Measurements from ENCODE around the gene GPHA2. TPM values are rescaled to one million over a fixed set of nuclear protein-coding genes. Genes with fewer than 3 reads are reported as not detected.

Gene GPHA2
- total and polyA plus RNA-seq, 4 donors = 0.43 TPM; not detected in 3

DNA sequence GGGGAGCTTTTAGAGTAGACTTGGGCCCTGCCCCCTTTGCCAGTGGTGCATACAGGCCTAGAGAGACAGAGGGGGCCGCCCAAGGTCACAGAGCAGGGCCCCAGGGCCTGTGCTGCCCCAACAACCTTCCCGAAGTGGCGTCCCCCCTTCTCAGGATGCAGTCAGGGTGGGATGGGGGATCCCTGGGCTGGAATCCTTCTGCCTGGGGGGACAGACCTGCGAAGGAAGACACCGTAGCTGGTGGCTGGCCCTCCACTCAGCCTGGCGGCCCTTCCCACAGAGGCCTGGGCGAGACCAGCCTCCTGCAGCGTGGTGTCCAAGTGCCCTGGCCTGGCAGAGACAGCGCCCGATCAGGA is 42.9 kb downstream of the GPHA2 start:
- Histone ChIP-seq H3K9me3 (ENCODE audit: control insufficient read depth, low read length) (no peaks in the 10 kb centered on the region), H3K4me3 (ENCODE audit: low read length in 2 of 2) (no peak overlapping the region), H3K27ac (ENCODE audit: low read depth in 1 of 2, low read length in 2 of 2) (no peak overlapping the region), H3K4me1 (ENCODE audit: control insufficient read depth in 1 of 2, insufficient read depth in 2 of 2, low read length in 2 of 2) (no peaks in the 10 kb centered on the region), H3K27me3 (ENCODE audit: control insufficient read depth in 1 of 2, insufficient read depth in 2 of 2, low read length in 1 of 2) (no peaks in the 10 kb centered on the region), H3K36me3 (ENCODE audit: control insufficient read depth in 1 of 2, insufficient read depth in 2 of 2, low read length in 1 of 2) (no peaks in the 10 kb centered on the region)
- ATAC-seq (ENCODE audit: low FRiP score) (no peak), DNase-seq (no peak)
- intact Hi-C loops (cut with DNase I) = no loop called here
- WGBS, 2 donors = 88 to 92% methylated on average over 10 of the region's 10 CpGs

DNA sequence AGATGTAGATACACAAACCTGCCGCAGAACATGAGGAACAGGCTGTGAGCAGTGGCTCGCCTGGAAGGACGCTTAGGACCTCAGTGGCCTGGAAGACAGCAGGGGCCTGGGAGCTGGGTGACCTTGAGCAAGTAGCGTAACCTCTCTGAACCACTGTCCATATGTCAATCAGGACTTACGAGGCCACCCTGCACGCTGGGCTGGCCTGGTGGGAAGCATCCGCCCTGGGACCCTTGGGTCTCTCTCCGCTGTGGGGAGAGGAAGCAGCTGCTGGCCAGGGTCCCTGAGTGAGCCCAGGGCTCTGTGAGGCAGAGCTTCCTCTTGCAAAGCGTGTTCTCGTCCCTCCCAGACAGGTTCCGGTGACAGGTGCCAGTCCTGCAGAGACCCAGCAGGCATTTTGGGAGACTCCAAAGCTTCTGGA is 43.3 kb downstream of the GPHA2 start:
- intact Hi-C loops (cut with DNase I) = no loop called here
- Histone ChIP-seq H3K4me1 (ENCODE audit: control insufficient read depth in 1 of 2, insufficient read depth in 2 of 2, low read length in 2 of 2) (no peaks in the 10 kb centered on the region), H3K4me3 (ENCODE audit: low read length in 2 of 2) (no peak overlapping the region), H3K27ac (ENCODE audit: low read depth in 1 of 2, low read length in 2 of 2) (no peak overlapping the region), H3K9me3 (ENCODE audit: control insufficient read depth, low read length) (no peaks in the 10 kb centered on the region), H3K36me3 (ENCODE audit: control insufficient read depth in 1 of 2, insufficient read depth in 2 of 2, low read length in 1 of 2) (no peaks in the 10 kb centered on the region), H3K27me3 (ENCODE audit: control insufficient read depth in 1 of 2, insufficient read depth in 2 of 2, low read length in 1 of 2) (no peaks in the 10 kb centered on the region)
- WGBS, 2 donors = 88 to 90% methylated on average over 11 of the region's 11 CpGs
- ATAC-seq (ENCODE audit: low FRiP score) (no peak), DNase-seq (no peak)

GRCh38 chr11:64891880-64892279 is 43.8 kb downstream of the GPHA2 start:
- H3K4me3 ChIP-seq (ENCODE audit: low read length in 2 of 2) = no peak overlapping the region
- H3K27me3 ChIP-seq (ENCODE audit: control insufficient read depth in 1 of 2, insufficient read depth in 2 of 2, low read length in 1 of 2) = no peaks in the 10 kb centered on the region
- WGBS, 2 donors = 82% methylated on average over 5 of the region's 5 CpGs
- no peak for ATAC-seq (ENCODE audit: low FRiP score)
- H3K4me1 ChIP-seq (ENCODE audit: control insufficient read depth in 1 of 2, insufficient read depth in 2 of 2, low read length in 2 of 2) = no peaks in the 10 kb centered on the region
- H3K9me3 ChIP-seq (ENCODE audit: control insufficient read depth, low read length) = no peaks in the 10 kb centered on the region
- intact Hi-C loops (cut with DNase I) = no loop called here
- no peak overlapping the region for H3K27ac ChIP-seq (ENCODE audit: low read depth in 1 of 2, low read length in 2 of 2)
- DNase-seq = no peak
- no peaks in the 10 kb centered on the region for H3K36me3 ChIP-seq (ENCODE audit: control insufficient read depth in 1 of 2, insufficient read depth in 2 of 2, low read length in 1 of 2)

GRCh38 chr11:64891215-64891848 is 44.4 kb downstream of the GPHA2 start:
- ATAC-seq (ENCODE audit: low FRiP score) = no peak

DNA sequence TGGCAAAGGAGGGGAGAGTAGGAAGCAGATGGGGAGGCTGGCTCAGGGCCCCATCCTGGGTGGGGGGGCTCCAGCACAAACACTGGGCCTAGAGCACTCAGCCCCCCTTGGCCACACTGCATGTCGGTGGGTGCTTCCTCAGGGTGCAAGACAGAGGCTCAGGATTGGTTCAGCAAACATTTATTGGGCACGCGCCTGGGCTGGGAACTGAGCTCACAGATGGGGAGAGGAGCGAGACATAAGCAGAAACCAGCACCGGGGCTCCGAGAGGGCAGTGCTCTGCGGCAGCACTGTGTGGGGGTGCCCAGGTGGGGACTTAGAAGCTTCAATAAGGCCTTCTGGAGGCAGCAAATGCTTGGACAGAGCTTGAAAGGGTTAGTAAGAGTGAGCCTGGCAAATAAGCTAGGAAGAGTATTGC is 45.2 kb downstream of the GPHA2 start:
- 90 to 93% methylated on average over 7 of the region's 7 CpGs for WGBS, 2 donors
- intact Hi-C loops (cut with DNase I) = no loop called here
- no peak for DNase-seq
- Histone ChIP-seq H3K36me3 (ENCODE audit: control insufficient read depth in 1 of 2, insufficient read depth in 2 of 2, low read length in 1 of 2) (no peaks in the 10 kb centered on the region), H3K4me3 (ENCODE audit: low read length in 2 of 2) (no peak overlapping the region), H3K27ac (ENCODE audit: low read depth in 1 of 2, low read length in 2 of 2) (no peak overlapping the region), H3K9me3 (ENCODE audit: control insufficient read depth, low read length) (no peaks in the 10 kb centered on the region), H3K27me3 (ENCODE audit: control insufficient read depth in 1 of 2, insufficient read depth in 2 of 2, low read length in 1 of 2) (no peaks in the 10 kb centered on the region), H3K4me1 (ENCODE audit: control insufficient read depth in 1 of 2, insufficient read depth in 2 of 2, low read length in 2 of 2) (no peaks in the 10 kb centered on the region)
- ATAC-seq (ENCODE audit: low FRiP score) = no peak

More at GRCh38 chr11:64891215-64891848, 44.4 kb downstream of the GPHA2 start:
- 90 to 93% methylated on average over 25 of the region's 25 CpGs for WGBS, 2 donors
- H3K4me3 ChIP-seq (ENCODE audit: low read length in 2 of 2) = no peak overlapping the region
- H3K9me3 ChIP-seq (ENCODE audit: control insufficient read depth, low read length) = no peaks in the 10 kb centered on the region
- no peak for DNase-seq
- H3K4me1 ChIP-seq (ENCODE audit: control insufficient read depth in 1 of 2, insufficient read depth in 2 of 2, low read length in 2 of 2) = no peaks in the 10 kb centered on the region
- H3K27me3 ChIP-seq (ENCODE audit: control insufficient read depth in 1 of 2, insufficient read depth in 2 of 2, low read length in 1 of 2) = no peaks in the 10 kb centered on the region
- no peak overlapping the region for H3K27ac ChIP-seq (ENCODE audit: low read depth in 1 of 2, low read length in 2 of 2)
- intact Hi-C loops (cut with DNase I) = no loop called here
- H3K36me3 ChIP-seq (ENCODE audit: control insufficient read depth in 1 of 2, insufficient read depth in 2 of 2, low read length in 1 of 2) = no peaks in the 10 kb centered on the region

DNA sequence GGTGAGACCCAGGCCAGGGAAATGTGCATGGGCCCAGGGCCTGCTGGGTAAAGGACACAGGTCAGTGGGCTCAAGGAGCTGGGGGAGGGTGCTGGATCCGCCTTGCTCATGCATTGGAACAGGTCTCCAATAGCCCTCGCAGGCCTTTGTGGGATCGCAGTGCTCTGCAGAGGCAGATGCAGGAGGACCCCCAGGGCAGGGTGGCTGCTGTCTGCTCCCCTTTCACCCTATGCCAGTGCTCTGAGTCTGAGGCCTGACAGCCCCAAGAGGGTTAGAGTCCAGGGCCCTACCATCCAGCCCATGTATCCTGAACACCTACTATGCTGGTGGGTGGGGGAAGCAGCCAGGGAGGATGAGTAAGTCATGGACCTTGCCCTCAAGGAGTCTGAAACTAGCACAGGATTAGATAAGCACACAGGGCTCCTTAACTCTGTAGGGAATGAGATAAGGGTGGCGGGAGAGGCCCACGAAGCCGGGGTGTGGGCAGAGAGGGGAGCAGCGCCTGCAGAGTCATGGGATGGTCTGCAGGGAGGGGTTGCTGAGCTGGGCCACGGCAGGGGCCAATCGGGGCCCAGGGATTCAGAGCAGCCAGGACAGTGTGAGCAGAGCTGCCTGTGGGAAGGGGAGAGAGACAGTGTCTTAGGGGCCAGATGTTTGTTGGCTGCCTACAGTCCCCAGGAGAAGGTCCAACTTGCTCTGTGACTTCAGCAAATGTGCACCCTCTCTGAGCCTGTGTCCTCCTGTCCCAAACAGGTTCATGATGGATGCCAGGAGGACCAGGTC is 46.8 kb downstream of the GPHA2 start:
- Histone ChIP-seq H3K9me3 (ENCODE audit: control insufficient read depth, low read length) (no peaks in the 10 kb centered on the region), H3K4me3 (ENCODE audit: low read length in 2 of 2) (no peak overlapping the region), H3K27me3 (ENCODE audit: control insufficient read depth in 1 of 2, insufficient read depth in 2 of 2, low read length in 1 of 2) (no peaks in the 10 kb centered on the region), H3K36me3 (ENCODE audit: control insufficient read depth in 1 of 2, insufficient read depth in 2 of 2, low read length in 1 of 2) (no peaks in the 10 kb centered on the region), H3K27ac (ENCODE audit: low read depth in 1 of 2, low read length in 2 of 2) (no peak overlapping the region), H3K4me1 (ENCODE audit: control insufficient read depth in 1 of 2, insufficient read depth in 2 of 2, low read length in 2 of 2) (no peaks in the 10 kb centered on the region)
- DNase-seq (no peak), ATAC-seq (ENCODE audit: low FRiP score) (no peak)
- 69% methylated on average over 9 of the region's 9 CpGs for WGBS, 2 donors
- intact Hi-C loops (cut with DNase I) = no loop called here

GRCh38 chr11:64888406-64888728 is 47.3 kb downstream of the GPHA2 start:
- Histone ChIP-seq H3K36me3 (ENCODE audit: control insufficient read depth in 1 of 2, insufficient read depth in 2 of 2, low read length in 1 of 2) (no peaks in the 10 kb centered on the region), H3K9me3 (ENCODE audit: control insufficient read depth, low read length) (no peaks in the 10 kb centered on the region), H3K4me1 (ENCODE audit: control insufficient read depth in 1 of 2, insufficient read depth in 2 of 2, low read length in 2 of 2) (no peaks in the 10 kb centered on the region), H3K27ac (ENCODE audit: low read depth in 1 of 2, low read length in 2 of 2) (no peak overlapping the region), H3K4me3 (ENCODE audit: low read length in 2 of 2) (no peak overlapping the region), H3K27me3 (ENCODE audit: control insufficient read depth in 1 of 2, insufficient read depth in 2 of 2, low read length in 1 of 2) (no peaks in the 10 kb centered on the region)
- ATAC-seq (ENCODE audit: low FRiP score) (no peak), DNase-seq (no peak)
- intact Hi-C loops (cut with DNase I) = no loop called here
- WGBS, 2 donors = 69 to 70% methylated on average over 8 of the region's 8 CpGs

DNA sequence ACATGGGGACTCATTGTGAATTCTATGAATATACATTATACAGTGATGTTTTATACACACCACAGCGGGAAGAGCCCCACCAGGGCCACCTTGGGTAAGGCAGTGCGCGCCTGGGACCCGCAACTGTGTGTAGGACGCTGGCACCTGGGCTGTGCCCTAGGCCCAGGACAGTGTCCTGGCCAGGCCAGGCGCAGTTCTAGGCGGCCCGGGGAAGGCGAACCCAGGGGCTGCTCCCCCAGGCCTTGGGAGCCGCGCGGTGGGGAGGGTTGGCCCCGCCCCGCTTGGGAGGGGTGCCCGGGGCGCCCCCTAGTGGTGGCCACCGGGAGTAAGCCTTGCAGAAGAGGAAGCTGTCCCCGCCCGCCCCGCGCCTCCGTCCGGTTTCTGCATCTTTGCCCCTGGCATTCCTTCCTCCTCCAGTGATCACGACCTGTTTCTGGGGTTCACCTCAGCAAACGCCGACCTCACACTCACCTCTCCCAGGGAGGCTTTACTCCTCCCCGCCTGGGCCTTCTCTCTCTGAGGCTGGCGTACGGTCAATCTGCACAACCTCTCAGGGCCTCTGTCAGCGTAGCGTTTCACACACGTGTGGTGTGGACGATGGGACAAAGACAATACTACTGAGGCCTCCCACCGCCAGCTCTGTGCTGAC is 47.8 kb downstream of the GPHA2 start:
- H3K9me3 ChIP-seq (ENCODE audit: control insufficient read depth, low read length) = no peaks in the 10 kb centered on the region
- intact Hi-C loops (cut with DNase I) = no loop called here
- no peaks in the 10 kb centered on the region for H3K27me3 ChIP-seq (ENCODE audit: control insufficient read depth in 1 of 2, insufficient read depth in 2 of 2, low read length in 1 of 2)
- WGBS, 2 donors = 14% methylated on average over 32 to 34 of the region's 34 CpGs
- DNase-seq (peak; percentile 86 to 95), ATAC-seq (ENCODE audit: low FRiP score) (peak; percentile 92)
- H3K4me1 ChIP-seq (ENCODE audit: control insufficient read depth in 1 of 2, insufficient read depth in 2 of 2, low read length in 2 of 2) = no peaks in the 10 kb centered on the region
- H3K36me3 ChIP-seq (ENCODE audit: control insufficient read depth in 1 of 2, insufficient read depth in 2 of 2, low read length in 1 of 2) = no peaks in the 10 kb centered on the region
- no peak overlapping the region for H3K27ac ChIP-seq (ENCODE audit: low read depth in 1 of 2, low read length in 2 of 2)
- no peak overlapping the region for H3K4me3 ChIP-seq (ENCODE audit: low read length in 2 of 2)

All from aorta (tissue), 5 donors.